Measurements from ENCODE around the gene ZNF580.

Gene ZNF580

DNA sequence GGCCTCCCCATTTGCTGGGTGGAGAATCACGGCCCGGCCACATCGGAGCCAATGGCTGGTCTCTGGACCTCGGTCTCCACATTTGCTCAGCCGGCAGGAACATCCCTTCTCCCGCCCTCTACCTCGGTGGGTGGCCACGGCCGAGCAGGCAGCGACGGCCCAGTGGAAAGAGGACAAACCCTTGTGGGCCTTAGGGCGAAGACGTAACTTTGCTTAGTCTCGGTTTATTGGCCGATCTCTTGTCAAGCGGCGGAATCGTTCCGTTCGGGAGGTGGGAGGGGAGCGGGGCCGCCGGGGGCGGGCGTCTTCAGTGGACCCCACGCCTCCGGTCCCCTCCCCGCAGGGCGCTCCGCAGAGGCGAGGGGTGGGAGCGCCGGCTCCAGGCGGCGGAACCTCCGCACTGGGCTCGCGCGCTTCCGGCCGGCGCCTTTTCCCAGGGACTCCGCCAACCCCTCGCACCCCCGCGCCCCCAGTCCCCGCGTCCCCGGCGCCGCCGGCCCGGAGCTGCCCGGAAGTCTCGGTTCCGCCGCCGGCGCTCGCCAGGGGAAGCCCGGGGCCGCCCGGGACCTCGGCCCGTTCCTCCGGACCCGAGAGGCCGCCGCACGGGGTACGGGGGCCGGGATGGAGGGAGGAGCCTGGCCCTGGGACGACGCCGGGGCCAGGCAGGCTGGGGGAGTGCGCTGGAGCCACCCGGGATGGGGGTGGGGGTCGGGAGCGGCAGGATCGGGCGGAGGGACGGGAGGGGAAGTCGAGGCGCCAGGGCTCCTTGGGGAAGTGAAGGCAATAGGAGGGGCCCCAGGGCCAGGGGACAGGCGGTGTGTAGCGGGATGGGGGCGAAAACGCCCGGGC is at the start of gene ZNF580:
ZNF580 (plus strand) TSS at position 426 of the 849 bp plus-strand sequence. CDS start 1,507 bp downstream, outside the sequence.
- Histone ChIP-seq H3K27ac (ENCODE audit: low read depth, low read length) (peak within 1 kb of the TSS; percentile 84), H3K4me1 (ENCODE audit: insufficient read depth, low read length) (peaks cover 50% of the 10 kb centered on the region), H3K9me3 (ENCODE audit: low read length) (no peaks in the 10 kb centered on the region), H3K27me3 (ENCODE audit: control insufficient read depth in 1 of 2, insufficient read depth in 2 of 2, low read length in 2 of 2) (no peaks in the 10 kb centered on the region), H3K4me3 (ENCODE audit: low read depth in 1 of 2, low read length in 2 of 2) (peak within 1 kb of the TSS; percentile 78 to 95), H3K9ac (ENCODE audit: low read length) (peak within 1 kb of the TSS; percentile 54), H3K36me3 (ENCODE audit: insufficient read depth, low read length) (peaks cover 10% of the 10 kb centered on the region)

GRCh38 chr19:55591555-55591954 is 49.2 kb upstream of the ZNF580 start:
- Histone ChIP-seq H3K4me3 (ENCODE audit: low read depth in 1 of 2, low read length in 2 of 2) (no peak overlapping the region), H3K27ac (ENCODE audit: low read depth, low read length) (no peak overlapping the region), H3K36me3 (ENCODE audit: insufficient read depth, low read length) (peaks cover 22% of the 10 kb centered on the region), H3K27me3 (ENCODE audit: control insufficient read depth in 1 of 2, insufficient read depth in 2 of 2, low read length in 2 of 2) (no peaks in the 10 kb centered on the region), H3K9me3 (ENCODE audit: low read length) (no peaks in the 10 kb centered on the region), H3K9ac (ENCODE audit: low read length) (no peak overlapping the region), H3K4me1 (ENCODE audit: insufficient read depth, low read length) (peaks cover 8% of the 10 kb centered on the region)

- H3K27ac ChIP-seq (ENCODE audit: low read depth, low read length): no peak overlapping the region
Observed at GRCh38 chr19:55592391-55593090, 48.3 kb upstream of the ZNF580 start.

DNA sequence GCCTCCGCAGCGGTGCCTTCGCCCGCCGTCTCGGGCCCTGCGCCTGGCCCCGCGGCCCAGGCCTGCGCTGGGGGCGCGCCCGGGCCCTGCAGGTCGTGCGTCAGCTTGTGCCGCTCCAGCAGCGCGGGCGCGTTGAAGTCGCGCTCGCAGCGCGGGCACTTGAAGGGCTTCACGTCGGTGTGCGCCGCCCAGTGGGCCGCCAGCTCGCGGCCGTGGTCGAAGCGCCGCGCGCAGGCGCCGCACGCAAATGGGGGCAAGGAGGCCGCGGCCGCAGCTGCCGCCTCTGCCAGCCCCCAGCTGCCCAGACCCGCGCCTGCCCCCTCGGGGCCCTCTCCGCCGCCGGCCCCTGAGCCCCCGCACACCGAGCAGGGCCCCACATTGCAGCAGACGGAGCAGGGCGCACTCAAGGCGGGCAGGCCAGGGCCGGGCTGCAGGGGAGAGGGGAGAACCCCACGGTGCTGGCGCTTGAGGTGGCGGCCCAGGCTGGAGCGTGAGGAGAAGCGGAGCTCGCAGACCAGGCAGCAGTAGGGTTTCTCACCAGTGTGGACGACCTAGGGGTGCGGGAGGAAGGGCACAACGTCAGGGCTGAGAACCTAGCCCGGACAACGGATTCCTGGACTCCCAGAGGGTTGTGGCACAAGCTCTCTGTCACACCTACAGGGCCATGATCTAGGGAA is 47.6 kb upstream of the ZNF580 start:
- Histone ChIP-seq H3K9ac (ENCODE audit: low read length) (no peak overlapping the region), H3K9me3 (ENCODE audit: low read length) (no peaks in the 10 kb centered on the region), H3K27me3 (ENCODE audit: control insufficient read depth in 1 of 2, insufficient read depth in 2 of 2, low read length in 2 of 2) (no peaks in the 10 kb centered on the region), H3K4me3 (ENCODE audit: low read depth in 1 of 2, low read length in 2 of 2) (no peak overlapping the region), H3K27ac (ENCODE audit: low read depth, low read length) (no peak overlapping the region), H3K36me3 (ENCODE audit: insufficient read depth, low read length) (peaks cover 27% of the 10 kb centered on the region), H3K4me1 (ENCODE audit: insufficient read depth, low read length) (peaks cover 2% of the 10 kb centered on the region)

More at GRCh38 chr19:55592391-55593090, 48.3 kb upstream of the ZNF580 start:
- Histone ChIP-seq H3K4me1 (ENCODE audit: insufficient read depth, low read length) (no peaks in the 10 kb centered on the region), H3K4me3 (ENCODE audit: low read depth in 1 of 2, low read length in 2 of 2) (no peak overlapping the region), H3K9ac (ENCODE audit: low read length) (no peak overlapping the region), H3K36me3 (ENCODE audit: insufficient read depth, low read length) (peaks cover 27% of the 10 kb centered on the region), H3K27me3 (ENCODE audit: control insufficient read depth in 1 of 2, insufficient read depth in 2 of 2, low read length in 2 of 2) (no peaks in the 10 kb centered on the region), H3K9me3 (ENCODE audit: low read length) (no peaks in the 10 kb centered on the region)

GRCh38 chr19:55594996-55595545 is 45.7 kb upstream of the ZNF580 start:
- Histone ChIP-seq H3K27ac (ENCODE audit: low read depth, low read length) (no peak overlapping the region), H3K9me3 (ENCODE audit: low read length) (no peaks in the 10 kb centered on the region), H3K4me1 (ENCODE audit: insufficient read depth, low read length) (peaks cover 8% of the 10 kb centered on the region), H3K9ac (ENCODE audit: low read length) (no peak overlapping the region), H3K36me3 (ENCODE audit: insufficient read depth, low read length) (peaks cover 27% of the 10 kb centered on the region), H3K27me3 (ENCODE audit: control insufficient read depth in 1 of 2, insufficient read depth in 2 of 2, low read length in 2 of 2) (no peaks in the 10 kb centered on the region), H3K4me3 (ENCODE audit: low read depth in 1 of 2, low read length in 2 of 2) (no peak overlapping the region)

DNA sequence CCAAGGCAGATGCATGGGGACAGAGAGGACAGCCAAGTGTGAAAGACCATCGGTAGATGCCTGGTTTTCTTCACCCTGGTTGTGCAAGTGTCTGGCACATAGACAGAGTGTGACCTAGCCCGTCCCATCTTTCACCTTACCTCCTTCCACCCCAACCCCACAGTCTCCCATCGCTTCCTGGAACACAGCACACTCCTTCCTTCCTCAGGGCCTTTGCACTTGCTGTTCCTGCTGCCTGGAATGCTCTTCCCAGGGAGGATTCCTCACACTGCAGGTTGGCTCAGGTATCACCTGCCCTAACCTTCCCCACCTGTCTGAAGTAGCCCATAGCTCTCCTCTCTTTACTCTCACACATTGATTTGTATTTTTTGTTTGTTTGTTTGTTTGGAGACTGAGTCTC is 44.5 kb upstream of the ZNF580 start:
- Histone ChIP-seq H3K36me3 (ENCODE audit: insufficient read depth, low read length) (peaks cover 25% of the 10 kb centered on the region), H3K27ac (ENCODE audit: low read depth, low read length) (no peak overlapping the region), H3K27me3 (ENCODE audit: control insufficient read depth in 1 of 2, insufficient read depth in 2 of 2, low read length in 2 of 2) (no peaks in the 10 kb centered on the region), H3K9me3 (ENCODE audit: low read length) (no peaks in the 10 kb centered on the region), H3K4me1 (ENCODE audit: insufficient read depth, low read length) (peaks cover 15% of the 10 kb centered on the region), H3K9ac (ENCODE audit: low read length) (no peak overlapping the region), H3K4me3 (ENCODE audit: low read depth in 1 of 2, low read length in 2 of 2) (no peak overlapping the region)

DNA sequence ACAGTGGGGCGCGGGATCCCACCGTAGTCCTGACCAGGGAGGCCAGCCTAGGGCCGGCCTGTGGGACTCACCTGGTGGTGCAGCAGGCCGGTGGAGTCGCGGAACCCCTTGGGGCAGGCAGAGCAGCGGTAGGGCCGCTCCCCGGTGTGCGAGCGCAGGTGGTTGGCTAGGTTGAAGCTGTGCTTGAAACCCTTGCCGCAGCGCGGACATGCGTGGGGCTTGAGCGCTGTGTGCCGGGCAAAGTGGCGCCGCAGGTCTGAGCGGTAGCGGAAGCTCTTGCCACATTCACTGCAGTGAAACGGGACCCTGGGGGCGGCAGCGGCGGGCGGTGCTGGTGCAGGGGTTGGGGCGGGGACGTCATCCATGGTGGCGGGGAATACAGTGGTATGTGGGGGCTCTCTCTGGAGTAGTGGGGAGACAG is 43.3 kb upstream of the ZNF580 start:
- no peak overlapping the region for H3K27ac ChIP-seq (ENCODE audit: low read depth, low read length)
- no peaks in the 10 kb centered on the region for H3K27me3 ChIP-seq (ENCODE audit: control insufficient read depth in 1 of 2, insufficient read depth in 2 of 2, low read length in 2 of 2)
- peaks cover 20% of the 10 kb centered on the region for H3K36me3 ChIP-seq (ENCODE audit: insufficient read depth, low read length)
- H3K9me3 ChIP-seq (ENCODE audit: low read length): no peaks in the 10 kb centered on the region
- H3K4me3 ChIP-seq (ENCODE audit: low read depth in 1 of 2, low read length in 2 of 2): no peak overlapping the region
- H3K9ac ChIP-seq (ENCODE audit: low read length): no peak overlapping the region
- peaks cover 18% of the 10 kb centered on the region for H3K4me1 ChIP-seq (ENCODE audit: insufficient read depth, low read length)

DNA sequence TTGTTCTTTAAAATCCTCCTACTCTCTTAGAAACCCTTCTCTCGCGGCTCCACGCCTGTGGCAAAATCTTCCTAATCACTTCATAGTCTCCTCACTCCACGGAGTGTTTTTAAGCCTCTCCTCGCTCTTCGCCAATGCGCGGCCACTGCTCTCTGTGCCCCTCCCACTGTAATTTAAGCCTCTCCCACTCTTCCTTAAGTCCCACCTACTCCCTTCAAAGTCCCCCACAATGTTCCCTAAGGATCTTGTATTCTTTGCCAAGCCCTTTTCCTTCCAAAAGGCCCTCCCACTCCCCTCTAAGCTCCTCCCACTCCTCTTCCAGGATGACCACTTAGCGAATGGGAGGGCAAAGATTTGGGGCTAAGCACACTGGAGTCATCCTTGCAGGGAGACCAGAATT is 42.8 kb upstream of the ZNF580 start:
- no peak overlapping the region for H3K9ac ChIP-seq (ENCODE audit: low read length)
- H3K27me3 ChIP-seq (ENCODE audit: control insufficient read depth in 1 of 2, insufficient read depth in 2 of 2, low read length in 2 of 2): no peaks in the 10 kb centered on the region
- H3K9me3 ChIP-seq (ENCODE audit: low read length): no peaks in the 10 kb centered on the region
- H3K4me1 ChIP-seq (ENCODE audit: insufficient read depth, low read length): peaks cover 18% of the 10 kb centered on the region
- H3K27ac ChIP-seq (ENCODE audit: low read depth, low read length): no peak overlapping the region
- peaks cover 20% of the 10 kb centered on the region for H3K36me3 ChIP-seq (ENCODE audit: insufficient read depth, low read length)
- no peak overlapping the region for H3K4me3 ChIP-seq (ENCODE audit: low read depth in 1 of 2, low read length in 2 of 2)

DNA sequence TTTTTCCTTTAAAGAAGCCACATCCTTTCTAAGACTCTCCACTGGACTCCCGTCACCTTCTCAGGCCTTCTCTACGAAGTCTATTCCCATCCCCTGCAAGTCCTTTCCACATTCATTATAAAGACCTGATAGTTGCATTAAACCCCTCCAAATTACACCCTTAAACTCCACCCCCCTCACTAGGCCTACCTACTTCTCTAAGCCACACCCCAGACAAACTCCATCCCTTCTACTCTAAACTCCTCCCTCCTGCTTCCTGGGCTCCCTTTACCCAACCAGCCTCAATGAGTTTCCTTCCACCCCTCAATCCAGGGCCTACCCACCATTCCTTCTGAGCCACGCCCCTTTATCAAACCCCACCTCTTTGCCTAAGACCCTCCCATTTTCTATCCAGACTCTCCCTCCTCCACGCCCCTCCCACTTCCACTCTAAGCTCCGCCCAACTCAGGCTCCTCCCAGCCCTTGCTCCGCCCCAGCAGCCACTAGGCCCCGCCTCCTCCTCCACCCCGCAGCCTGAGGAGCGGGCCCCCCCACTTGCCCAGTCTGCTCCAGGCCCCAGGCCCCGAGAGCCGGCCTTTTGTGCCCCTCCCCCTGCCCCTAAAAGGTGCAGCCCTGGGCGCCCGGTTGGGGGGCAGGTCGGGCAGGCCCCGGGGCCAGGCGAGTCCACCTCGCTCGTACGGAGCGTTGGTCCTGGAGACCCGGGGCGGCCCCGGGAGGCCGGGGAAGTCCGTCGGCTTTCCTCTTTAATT is 41.9 kb upstream of the ZNF580 start:
- no peak overlapping the region for H3K9ac ChIP-seq (ENCODE audit: low read length)
- peak overlapping the region; percentile 99 for H3K27ac ChIP-seq (ENCODE audit: low read depth, low read length)
- peak overlapping the region; percentile 75 to 91 for H3K4me3 ChIP-seq (ENCODE audit: low read depth in 1 of 2, low read length in 2 of 2)
- H3K27me3 ChIP-seq (ENCODE audit: control insufficient read depth in 1 of 2, insufficient read depth in 2 of 2, low read length in 2 of 2): no peaks in the 10 kb centered on the region
- peaks cover 18% of the 10 kb centered on the region for H3K4me1 ChIP-seq (ENCODE audit: insufficient read depth, low read length)
- H3K36me3 ChIP-seq (ENCODE audit: insufficient read depth, low read length): peaks cover 20% of the 10 kb centered on the region
- H3K9me3 ChIP-seq (ENCODE audit: low read length): no peaks in the 10 kb centered on the region

- H3K4me1 ChIP-seq (ENCODE audit: insufficient read depth, low read length): peaks cover 18% of the 10 kb centered on the region
Observed at GRCh38 chr19:55599468-55599841, 41.3 kb upstream of the ZNF580 start, which contains the start of gene FIZ1. TSS of gene FIZ1 (minus strand) at chr19:55599517. CDS start at chr19:55597865, 1,652 bp downstream.

More at GRCh38 chr19:55599468-55599841, 41.3 kb upstream of the ZNF580 start, which contains the start of gene FIZ1:
- peak within 1 kb of the TSS; percentile 91 to 95 for H3K4me3 ChIP-seq (ENCODE audit: low read depth in 1 of 2, low read length in 2 of 2)
- no peaks in the 10 kb centered on the region for H3K27me3 ChIP-seq (ENCODE audit: control insufficient read depth in 1 of 2, insufficient read depth in 2 of 2, low read length in 2 of 2)
- H3K9me3 ChIP-seq (ENCODE audit: low read length): no peaks in the 10 kb centered on the region
- peak within 1 kb of the TSS; percentile 99 for H3K27ac ChIP-seq (ENCODE audit: low read depth, low read length)
- H3K36me3 ChIP-seq (ENCODE audit: insufficient read depth, low read length): peaks cover 20% of the 10 kb centered on the region
- H3K9ac ChIP-seq (ENCODE audit: low read length): peak within 1 kb of the TSS; percentile 61

All from muscle layer of colon (tissue), 2 donors.